Erythroblast (primary cell): ENCODE data around the gene OR1M1.
"Not testable (repeated sequence)": the region's sequence is repeated elsewhere in the genome, so short reads cannot be mapped to it uniquely, and the experiment has no call there.

Experiments
- GATA1 ChIP-seq: IDR thresholded peaks from 2 replicates; pipeline ENCODE4 v1.6.1; 2011; ENCODE audit warnings: low read depth, mild to moderate bottlenecking, control low read depth, low read length, moderate library complexity
- POLR2A ChIP-seq: IDR thresholded peaks from 2 replicates; pipeline ENCODE4 v1.6.1; 2011; ENCODE audit warnings: mild to moderate bottlenecking, low read length

DNA sequence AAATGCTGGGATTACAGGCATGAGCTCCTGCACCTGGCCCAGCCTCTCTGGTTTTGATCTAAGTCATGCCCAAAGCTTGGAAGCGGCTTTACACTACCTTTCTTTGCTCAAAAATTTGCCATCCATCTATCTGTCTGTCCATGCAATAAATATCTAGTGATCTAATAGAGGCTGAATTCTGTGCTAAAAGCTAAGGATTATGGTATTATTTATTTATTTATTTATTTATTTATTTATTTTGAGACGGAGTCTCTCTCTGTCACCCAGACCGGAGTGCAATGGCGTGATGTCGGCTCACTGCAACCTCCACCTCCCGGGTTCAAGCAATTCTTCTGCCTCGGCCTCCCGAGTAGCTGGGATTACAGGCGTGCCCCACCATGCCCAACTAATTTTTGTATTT, 30.7 kb upstream of the OR1M1 start:
- not testable (repeated sequence) for TF ChIP-seq POLR2A, GATA1
